OCI-LY7 (cell line): ENCODE measurements around the gene SH3GL2.

Source experiments
- CTCF ChIP-seq: fragments of 200-600 bp; sonication (generic); conservative IDR thresholded peaks from 2 replicates; pipeline ENCODE4 v1.5.1; 2014; ENCODE audit warnings: mild to moderate bottlenecking, antibody characterized with exemption, low read length, moderate library complexity, mixed read lengths
- EZH2phosphoT487 ChIP-seq: fragments of 200-600 bp; sonication (generic); IDR thresholded peaks from 2 replicates; pipeline ENCODE4 v1.6.1; 2018; ENCODE audit warnings: low read depth, borderline replicate concordance, mild to moderate bottlenecking, mixed run types, antibody characterized with exemption, low read length, moderate library complexity, mixed read lengths

GRCh38 chr9:17839776-17840175 is 260.9 kb downstream of the SH3GL2 start:
- TF ChIP-seq CTCF (no peak), EZH2phosphoT487 (no peak)
